SW480 (cell line): ENCODE results near the gene P4HA1.

Experiments
- DNase-seq: peaks from one replicate; pipeline ENCODE4 v3.0.0-alpha.2; 2016; ENCODE audit warnings: low spot score

Gene P4HA1

DNA sequence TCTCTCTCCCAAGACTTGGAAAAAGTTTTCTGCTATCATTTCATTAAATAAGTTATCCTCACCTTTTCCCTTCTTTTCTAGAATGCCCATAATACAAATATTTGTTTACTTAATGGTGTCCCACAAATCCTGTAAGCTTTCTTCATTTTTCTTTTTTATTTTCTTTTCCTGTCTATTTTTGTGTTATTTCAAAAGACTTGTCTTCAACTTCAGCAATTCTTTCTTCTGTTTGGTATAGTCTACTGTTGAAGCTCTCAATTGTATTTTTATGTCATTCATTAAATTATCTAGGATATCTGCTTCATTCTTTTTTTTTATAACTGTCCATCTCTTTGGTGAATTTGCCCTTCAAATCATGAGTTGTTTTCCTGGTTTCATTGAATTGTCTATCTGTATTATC, 117.0 kb downstream of the P4HA1 start:
- no peak for DNase-seq

DNA sequence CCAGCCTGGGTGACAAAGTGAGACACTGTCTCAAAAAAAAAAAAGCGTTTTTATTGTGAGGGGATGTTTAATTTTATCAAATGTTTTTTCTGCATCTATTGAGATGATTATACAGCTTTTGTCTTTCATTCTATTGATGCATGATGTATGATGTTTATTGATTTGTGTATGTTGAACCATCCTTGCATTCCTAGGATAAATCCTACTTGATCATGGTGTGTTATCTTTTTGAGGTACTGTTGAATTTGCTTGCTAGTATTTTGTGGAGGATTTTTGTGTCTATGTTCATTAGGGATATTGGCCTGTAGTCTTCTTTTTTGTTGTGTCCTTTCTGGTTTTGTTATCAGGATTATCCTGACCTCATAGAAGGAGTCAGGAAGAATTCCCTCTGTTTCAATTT, 119.8 kb downstream of the P4HA1 start:
- DNase-seq = no peak
